OCI-LY7 (cell line): ENCODE data around the gene RANBP6. TPM values are rescaled to one million over a fixed set of nuclear protein-coding genes. Genes with fewer than 3 reads are reported as not detected.

Source experiments
- BruUV-seq: library from RNA; stranded (reverse); fragments of 400-500 nt; replicated peaks from 2 replicates; lab custom pipeline; 2021; lab: Mats Ljungman, UMichigan
- CTCF ChIA-PET: fragments of 300-600 bp; sonication (Branson Sonifier 250); formaldehyde crosslinking; loops from one replicate; lab custom pipeline; 2022; ENCODE audit warnings: antibody characterized with exemption; ENCODE audit not compliant: unreplicated experiment; lab: Charles Lee
- POLR2A ChIA-PET: fragments of 300-600 bp; sonication (Branson Sonifier 250); formaldehyde crosslinking; loops from one replicate; lab custom pipeline; 2022; ENCODE audit warnings: antibody characterized with exemption; lab: Charles Lee
- DNase-seq: peaks from one replicate; pipeline ENCODE4 v3.0.0-alpha.2; 2015; ENCODE audit warnings: low spot score
- H2AFZ ChIP-seq: fragments of 200-600 bp; sonication (generic), shearing (Covaris generic); 2 replicates; pipeline ENCODE4 v1.6.1; 2014; ENCODE audit warnings: mild to moderate bottlenecking, antibody characterized with exemption, low read length, moderate library complexity
- H3K27ac ChIP-seq: fragments of 200-600 bp; sonication (generic); 2 replicates; pipeline ENCODE4 v1.5.1; 2014; ENCODE audit warnings: mixed run types, low read depth, mild to moderate bottlenecking, moderate library complexity, low read length, inconsistent platforms; ENCODE audit not compliant: poor library complexity, severe bottlenecking
- H3K36me3 ChIP-seq: fragments of 200-600 bp; sonication (generic); 2 replicates; pipeline ENCODE4 v1.6.1; 2014; ENCODE audit warnings: mild to moderate bottlenecking, antibody characterized with exemption, low read length, moderate library complexity, mixed read lengths; ENCODE audit not compliant: insufficient read depth
- H3K4me1 ChIP-seq: fragments of 200-600 bp; sonication (generic); 2 replicates; pipeline ENCODE4 v1.5.1; 2014; ENCODE audit warnings: mild to moderate bottlenecking, low read length; ENCODE audit not compliant: insufficient read depth, poor library complexity, severe bottlenecking
- H3K4me2 ChIP-seq: fragments of 200-600 bp; sonication (generic); 2 replicates; pipeline ENCODE4 v1.6.1; 2014; ENCODE audit warnings: mild to moderate bottlenecking, low read length
- H3K4me3 ChIP-seq: fragments of 200-600 bp; sonication (generic); 2 replicates; pipeline ENCODE4 v1.5.1; 2014; ENCODE audit warnings: mild to moderate bottlenecking, low read depth, low read length; ENCODE audit not compliant: poor library complexity, severe bottlenecking
- H3K79me2 ChIP-seq: fragments of 200-600 bp; sonication (generic); 2 replicates; pipeline ENCODE4 v1.6.1; 2016; ENCODE audit warnings: low read depth, mild to moderate bottlenecking, low read length, moderate library complexity, mixed read lengths; ENCODE audit not compliant: insufficient read depth
- H3K9me2 ChIP-seq: fragments of 200-600 bp; sonication (generic); 2 replicates; pipeline ENCODE4 v1.6.1; 2016; ENCODE audit warnings: mild to moderate bottlenecking, low read length, mixed read lengths; ENCODE audit not compliant: insufficient read depth
- H3K9me3 ChIP-seq: fragments of 200-600 bp; sonication (generic); 2 replicates; pipeline ENCODE4 v1.6.1; 2014; ENCODE audit warnings: mild to moderate bottlenecking, mixed run types, low read length, mixed read lengths
- H4K20me1 ChIP-seq: fragments of 200-600 bp; sonication (generic); 2 replicates; pipeline ENCODE4 v1.6.1; 2014; ENCODE audit warnings: mild to moderate bottlenecking, antibody characterized with exemption, low read length, moderate library complexity, mixed read lengths; ENCODE audit not compliant: insufficient read depth
- EZH2phosphoT487 ChIP-seq: fragments of 200-600 bp; sonication (generic); IDR thresholded peaks from 2 replicates; pipeline ENCODE4 v1.6.1; 2018; ENCODE audit warnings: low read depth, borderline replicate concordance, mild to moderate bottlenecking, mixed run types, antibody characterized with exemption, low read length, moderate library complexity, mixed read lengths
- intact Hi-C: fragments of 100-400 bp; cut with micrococcal nuclease; formaldehyde crosslinking; loops from one replicate; pipeline ENCODE4 v1.10.0; 2022; ENCODE audit not compliant: unreplicated experiment
- total RNA-seq, 2 experiments: library from RNA; depleted of rRNA in 1 of 2; stranded (reverse); fragments of >200 nt in 1 of 2; shearing (Covaris generic) in 1 of 2; gene quantifications; 2 replicates each; pipeline ENCODE4 v1.2.3, GENCODE V29; 2014 to 2022
- TF ChIP-seq, protein P1 (sequence below): fragments of 200-600 bp; sonication (generic); conservative IDR thresholded peaks from 2 replicates; pipeline ENCODE4 v1.5.1; 2014; ENCODE audit warnings: mild to moderate bottlenecking, antibody characterized with exemption, low read length, moderate library complexity, mixed read lengths

The RANBP6 gene
- total RNA-seq, 2 experiments from 2014 or later: 24.1 to 28.4 TPM

DNA sequence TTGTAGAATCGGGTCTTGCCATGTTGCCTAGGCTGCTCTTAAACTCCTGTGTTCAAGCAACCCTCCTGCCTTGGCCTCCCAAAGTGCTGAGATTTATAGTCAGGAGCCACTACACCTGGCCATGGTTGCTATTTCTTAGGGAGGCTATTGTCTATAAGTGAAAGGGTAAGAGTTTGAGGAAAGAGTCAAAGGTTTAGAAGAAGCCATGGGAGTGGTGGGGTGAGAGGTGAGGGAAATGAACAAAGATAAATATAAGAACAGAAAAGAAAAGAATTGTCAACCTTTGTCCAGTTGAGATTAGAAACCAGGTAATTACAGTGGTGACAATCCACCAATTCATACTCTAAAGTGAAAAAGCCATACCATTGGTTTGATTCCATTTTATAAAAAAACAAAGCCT is 32.6 kb upstream of the RANBP6 start:
- intact Hi-C loops: no loop called here
- peaks cover 22% of the 10 kb centered on the region for H3K4me1 ChIP-seq
- no peak overlapping the region for H3K4me2 ChIP-seq
- H3K79me2 ChIP-seq: no peaks in the 10 kb centered on the region
- no TSS peak for BruUV-seq
- DNase-seq: no peak
- H3K9me2 ChIP-seq: no peaks in the 10 kb centered on the region
- ChIA-PET CTCF (no interaction called here), POLR2A (interaction anchor here (0.7 kb wide), 1 partner anchor 1384 kb away, joined by 6 read pairs; no protein-coding TSS in a partner anchor)
- no peak overlapping the region for H3K27ac ChIP-seq
- H3K4me3 ChIP-seq: no peak overlapping the region
- no peaks in the 10 kb centered on the region for H3K36me3 ChIP-seq
- no peaks in the 10 kb centered on the region for H3K9me3 ChIP-seq
- no peak for TF ChIP-seq EZH2phosphoT487
- TF ChIP-seq, protein P1, sequence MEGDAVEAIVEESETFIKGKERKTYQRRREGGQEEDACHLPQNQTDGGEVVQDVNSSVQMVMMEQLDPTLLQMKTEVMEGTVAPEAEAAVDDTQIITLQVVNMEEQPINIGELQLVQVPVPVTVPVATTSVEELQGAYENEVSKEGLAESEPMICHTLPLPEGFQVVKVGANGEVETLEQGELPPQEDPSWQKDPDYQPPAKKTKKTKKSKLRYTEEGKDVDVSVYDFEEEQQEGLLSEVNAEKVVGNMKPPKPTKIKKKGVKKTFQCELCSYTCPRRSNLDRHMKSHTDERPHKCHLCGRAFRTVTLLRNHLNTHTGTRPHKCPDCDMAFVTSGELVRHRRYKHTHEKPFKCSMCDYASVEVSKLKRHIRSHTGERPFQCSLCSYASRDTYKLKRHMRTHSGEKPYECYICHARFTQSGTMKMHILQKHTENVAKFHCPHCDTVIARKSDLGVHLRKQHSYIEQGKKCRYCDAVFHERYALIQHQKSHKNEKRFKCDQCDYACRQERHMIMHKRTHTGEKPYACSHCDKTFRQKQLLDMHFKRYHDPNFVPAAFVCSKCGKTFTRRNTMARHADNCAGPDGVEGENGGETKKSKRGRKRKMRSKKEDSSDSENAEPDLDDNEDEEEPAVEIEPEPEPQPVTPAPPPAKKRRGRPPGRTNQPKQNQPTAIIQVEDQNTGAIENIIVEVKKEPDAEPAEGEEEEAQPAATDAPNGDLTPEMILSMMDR: no peak
- no peaks in the 10 kb centered on the region for H4K20me1 ChIP-seq
- no peak overlapping the region for H2AFZ ChIP-seq

DNA sequence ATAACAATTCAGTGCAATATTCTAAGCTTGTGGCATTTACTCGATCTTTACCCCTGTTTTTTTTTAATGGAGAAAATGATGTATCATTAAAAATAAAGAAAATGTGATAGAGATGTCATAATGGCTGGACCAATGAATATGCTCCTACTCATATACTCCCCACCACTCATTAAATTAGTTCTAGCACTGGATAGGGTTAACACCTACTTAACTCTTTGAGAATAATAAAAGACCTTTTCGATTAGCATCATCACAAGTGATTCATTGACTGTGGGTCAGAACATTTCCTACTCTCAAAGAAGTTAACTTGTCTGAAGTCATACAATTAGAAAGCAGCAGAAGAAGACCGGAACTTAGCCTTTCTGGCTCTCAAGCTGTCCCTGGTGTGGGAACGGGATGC is 31.6 kb upstream of the RANBP6 start:
- Histone ChIP-seq H2AFZ (no peak overlapping the region), H3K9me2 (no peaks in the 10 kb centered on the region), H3K4me1 (peaks cover 16% of the 10 kb centered on the region), H4K20me1 (no peaks in the 10 kb centered on the region), H3K4me3 (no peak overlapping the region), H3K9me3 (no peaks in the 10 kb centered on the region), H3K27ac (no peak overlapping the region), H3K36me3 (no peaks in the 10 kb centered on the region), H3K4me2 (no peak overlapping the region), H3K79me2 (no peaks in the 10 kb centered on the region)
- no peak for DNase-seq
- CTCF ChIA-PET: no interaction called here
- no TSS peak for BruUV-seq
- intact Hi-C loops: no loop called here
- POLR2A ChIA-PET: interaction anchor here (0.6 kb wide), 1 partner anchor 222 kb away, joined by 3 read pairs; no protein-coding TSS in a partner anchor
- TF ChIP-seq, protein P1: no peak
- no peak for TF ChIP-seq EZH2phosphoT487

DNA sequence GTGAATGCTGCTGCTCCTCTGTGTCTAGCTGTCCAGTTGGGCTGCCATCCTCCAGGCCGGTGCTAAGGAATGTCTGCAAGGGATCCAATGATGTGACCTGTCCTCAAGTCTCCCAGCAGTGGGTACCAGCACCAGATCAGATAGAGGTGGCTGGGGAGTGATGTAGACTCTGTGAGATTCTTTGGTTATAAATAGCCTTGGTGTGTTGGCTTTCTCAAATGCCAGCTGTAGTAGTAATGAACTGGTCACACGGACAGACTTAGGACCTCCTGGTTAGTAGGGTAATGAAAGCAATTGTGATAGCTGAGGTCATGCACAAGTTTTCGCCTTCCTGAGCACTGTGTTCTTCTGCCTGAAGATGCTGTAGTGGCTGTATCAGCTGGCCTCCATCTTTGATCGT is 29.9 kb upstream of the RANBP6 start:
- Histone ChIP-seq H3K4me1 (peaks cover 5% of the 10 kb centered on the region), H3K36me3 (no peaks in the 10 kb centered on the region), H3K9me2 (no peaks in the 10 kb centered on the region), H3K4me3 (no peak overlapping the region), H2AFZ (no peak overlapping the region), H3K9me3 (no peaks in the 10 kb centered on the region), H4K20me1 (no peaks in the 10 kb centered on the region), H3K79me2 (no peaks in the 10 kb centered on the region), H3K27ac (no peak overlapping the region), H3K4me2 (no peak overlapping the region)
- no TSS peak for BruUV-seq
- POLR2A ChIA-PET: no interaction called here
- DNase-seq: no peak
- TF ChIP-seq EZH2phosphoT487: no peak
- TF ChIP-seq, protein P1: no peak
- intact Hi-C loops: no loop called here
- CTCF ChIA-PET: no interaction called here
